ENCODE measurements around the gene CPEB4. TPM values are rescaled to one million over a fixed set of nuclear protein-coding genes. Genes with fewer than 3 reads are reported as not detected.
A peak's percentile ranks its signal among the peaks of the same experiment; 100 is the strongest.

The CPEB4 gene
- total RNA-seq, 2 donors from 2014 or later, result 54.7 to 65.6 TPM

DNA sequence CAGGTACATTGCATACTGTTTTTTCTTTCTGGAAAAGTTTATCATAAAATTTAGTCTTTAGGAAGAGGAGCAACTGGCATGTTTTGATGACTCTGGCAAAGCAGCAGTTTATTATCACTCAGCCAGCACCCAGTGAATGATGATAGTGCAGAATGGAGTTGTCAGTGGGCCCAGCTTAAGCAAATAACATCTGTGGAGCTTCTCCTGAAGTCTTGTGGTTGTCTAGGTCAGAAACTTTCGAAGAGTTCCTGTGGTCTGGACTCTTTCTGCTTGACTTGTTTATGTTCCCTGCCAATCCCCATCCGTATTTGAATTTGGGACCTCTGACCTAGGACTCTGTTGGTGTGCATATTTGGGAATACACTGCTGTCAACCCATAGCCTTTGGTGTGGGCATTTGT, 62.7 kb downstream of the CPEB4 start:
- Histone ChIP-seq H3K27ac (no peak overlapping the region), H3K27me3 (replicated peaks; ENCODE audit: insufficient read depth) (no peaks in the 10 kb centered on the region), H3K4me3 (no peak overlapping the region), H3K9me3 (no peaks in the 10 kb centered on the region), H3K4me1 (ENCODE audit: control insufficient read depth in 1 of 2, low read depth in 2 of 2) (no peaks in the 10 kb centered on the region), H3K36me3 (peaks cover 60% of the 10 kb centered on the region)
- TF ChIP-seq, protein P1, sequence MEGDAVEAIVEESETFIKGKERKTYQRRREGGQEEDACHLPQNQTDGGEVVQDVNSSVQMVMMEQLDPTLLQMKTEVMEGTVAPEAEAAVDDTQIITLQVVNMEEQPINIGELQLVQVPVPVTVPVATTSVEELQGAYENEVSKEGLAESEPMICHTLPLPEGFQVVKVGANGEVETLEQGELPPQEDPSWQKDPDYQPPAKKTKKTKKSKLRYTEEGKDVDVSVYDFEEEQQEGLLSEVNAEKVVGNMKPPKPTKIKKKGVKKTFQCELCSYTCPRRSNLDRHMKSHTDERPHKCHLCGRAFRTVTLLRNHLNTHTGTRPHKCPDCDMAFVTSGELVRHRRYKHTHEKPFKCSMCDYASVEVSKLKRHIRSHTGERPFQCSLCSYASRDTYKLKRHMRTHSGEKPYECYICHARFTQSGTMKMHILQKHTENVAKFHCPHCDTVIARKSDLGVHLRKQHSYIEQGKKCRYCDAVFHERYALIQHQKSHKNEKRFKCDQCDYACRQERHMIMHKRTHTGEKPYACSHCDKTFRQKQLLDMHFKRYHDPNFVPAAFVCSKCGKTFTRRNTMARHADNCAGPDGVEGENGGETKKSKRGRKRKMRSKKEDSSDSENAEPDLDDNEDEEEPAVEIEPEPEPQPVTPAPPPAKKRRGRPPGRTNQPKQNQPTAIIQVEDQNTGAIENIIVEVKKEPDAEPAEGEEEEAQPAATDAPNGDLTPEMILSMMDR (IDR thresholded peaks at IDR 0.05), result no peak
- no peak for DNase-seq (ENCODE audit: low spot score)
- ATAC-seq (ENCODE audit: insufficient number of reproducible peaks, low FRiP score, low read depth), result no peak

DNA sequence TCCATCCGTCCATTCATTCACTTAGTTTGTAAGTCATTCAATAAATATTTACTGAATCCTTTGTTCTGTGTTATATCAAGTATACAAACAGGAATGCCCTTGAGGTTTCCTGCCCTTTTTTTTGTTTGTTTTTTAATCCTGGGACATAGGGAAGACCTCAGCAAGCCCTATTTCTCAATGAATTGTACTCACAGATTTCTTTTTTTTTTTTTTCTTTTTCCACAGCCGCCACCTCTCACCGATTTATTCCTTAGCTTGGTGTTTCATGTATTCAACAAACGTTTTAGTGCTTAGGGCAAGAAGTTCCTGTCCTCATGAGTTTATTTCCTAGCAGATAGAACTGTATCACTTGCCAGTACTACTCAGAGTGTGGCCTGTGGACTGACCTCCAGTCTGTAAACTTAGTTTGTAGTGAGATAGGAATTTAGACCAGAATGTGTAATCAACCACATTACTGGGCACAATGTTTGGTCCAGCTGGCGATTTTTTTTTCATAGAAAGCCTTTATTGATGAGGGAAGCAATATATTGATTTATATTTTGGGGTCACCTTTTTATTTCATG, 65.5 kb downstream of the CPEB4 start:
- no peaks in the 10 kb centered on the region for H3K4me1 ChIP-seq (ENCODE audit: control insufficient read depth in 1 of 2, low read depth in 2 of 2)
- no peaks in the 10 kb centered on the region for H3K9me3 ChIP-seq
- H3K36me3 ChIP-seq, result peaks cover 56% of the 10 kb centered on the region
- no peak overlapping the region for H3K4me3 ChIP-seq
- TF ChIP-seq, protein P1 (IDR thresholded peaks at IDR 0.05), result no peak
- DNase-seq (ENCODE audit: low spot score), result no peak
- ATAC-seq (ENCODE audit: insufficient number of reproducible peaks, low FRiP score, low read depth), result no peak
- no peaks in the 10 kb centered on the region for H3K27me3 ChIP-seq (replicated peaks; ENCODE audit: insufficient read depth)
- H3K27ac ChIP-seq, result no peak overlapping the region

DNA sequence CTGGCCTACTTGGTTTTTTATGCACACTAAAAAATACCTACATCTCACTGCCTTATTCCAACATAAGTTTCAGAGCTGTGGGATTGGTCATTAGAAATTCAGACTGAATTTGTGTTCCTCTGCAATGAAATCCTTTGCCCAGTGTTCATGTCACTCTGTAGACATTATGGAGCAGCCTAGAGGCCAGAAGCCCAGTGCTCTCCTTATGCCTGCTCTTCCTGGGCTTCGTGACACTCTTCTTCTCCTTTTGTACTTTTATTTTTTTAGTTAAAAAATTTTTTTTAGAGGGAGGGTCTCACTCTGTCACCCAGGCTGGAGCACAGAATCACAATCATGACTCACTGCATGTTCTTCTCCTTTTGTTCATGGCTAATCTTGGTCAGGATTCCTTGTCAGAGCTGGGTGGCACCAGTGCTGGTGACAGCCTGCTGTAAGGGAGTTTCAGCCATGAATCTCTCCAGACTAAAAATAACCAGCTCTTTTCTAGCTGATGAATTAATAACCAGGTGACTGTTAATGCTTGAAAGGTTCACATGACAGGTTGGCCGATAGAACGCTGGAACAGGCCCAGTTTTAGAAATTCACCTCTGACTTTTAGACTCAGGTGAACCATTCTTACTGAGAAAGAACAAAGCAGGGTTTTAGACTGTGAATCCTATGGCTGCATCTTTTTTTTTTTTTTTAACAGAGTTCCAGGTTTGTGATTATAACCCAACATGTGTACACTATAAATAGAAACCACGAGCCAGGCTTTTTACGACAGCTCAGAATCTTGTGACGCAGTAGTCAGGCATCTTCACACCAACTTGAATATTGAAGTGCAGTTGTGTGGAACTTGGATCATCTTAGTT, 66.7 kb downstream of the CPEB4 start:
- Histone ChIP-seq H3K36me3 (peaks cover 54% of the 10 kb centered on the region), H3K4me3 (no peak overlapping the region), H3K4me1 (ENCODE audit: control insufficient read depth in 1 of 2, low read depth in 2 of 2) (no peaks in the 10 kb centered on the region), H3K27me3 (replicated peaks; ENCODE audit: insufficient read depth) (no peaks in the 10 kb centered on the region), H3K27ac (no peak overlapping the region), H3K9me3 (no peaks in the 10 kb centered on the region)
- TF ChIP-seq, protein P1 (IDR thresholded peaks at IDR 0.05), result no peak
- peak; percentile 36 for ATAC-seq (ENCODE audit: insufficient number of reproducible peaks, low FRiP score, low read depth)
- DNase-seq (ENCODE audit: low spot score), result no peak

DNA sequence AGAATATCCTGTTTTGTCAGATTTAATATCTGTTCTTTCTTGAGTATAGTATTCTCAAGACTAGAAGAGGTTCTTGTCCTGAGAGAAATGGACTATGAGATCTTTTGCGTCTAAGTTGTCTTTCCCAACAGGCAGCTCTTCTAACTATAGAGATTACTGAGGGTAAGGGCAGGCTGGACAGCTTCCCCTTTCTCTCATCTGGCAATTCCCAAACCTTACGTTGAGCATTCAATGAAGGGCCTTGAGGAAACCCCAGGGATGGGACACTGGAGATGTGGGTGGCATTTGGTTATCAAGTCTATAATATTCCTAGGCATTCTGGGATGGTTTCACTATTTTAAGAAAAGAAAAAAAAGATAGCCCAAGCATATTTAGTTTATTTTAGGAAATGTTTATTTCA, 72.8 kb downstream of the CPEB4 start:
- H3K27me3 ChIP-seq (replicated peaks; ENCODE audit: insufficient read depth), result no peaks in the 10 kb centered on the region
- DNase-seq (ENCODE audit: low spot score) (no peak), ATAC-seq (ENCODE audit: insufficient number of reproducible peaks, low FRiP score, low read depth) (no peak)
- no peaks in the 10 kb centered on the region for H3K9me3 ChIP-seq
- no peak overlapping the region for H3K4me3 ChIP-seq
- no peaks in the 10 kb centered on the region for H3K4me1 ChIP-seq (ENCODE audit: control insufficient read depth in 1 of 2, low read depth in 2 of 2)
- TF ChIP-seq, protein P1 (IDR thresholded peaks at IDR 0.05), result no peak
- no peak overlapping the region for H3K27ac ChIP-seq
- peaks cover 12% of the 10 kb centered on the region for H3K36me3 ChIP-seq

DNA sequence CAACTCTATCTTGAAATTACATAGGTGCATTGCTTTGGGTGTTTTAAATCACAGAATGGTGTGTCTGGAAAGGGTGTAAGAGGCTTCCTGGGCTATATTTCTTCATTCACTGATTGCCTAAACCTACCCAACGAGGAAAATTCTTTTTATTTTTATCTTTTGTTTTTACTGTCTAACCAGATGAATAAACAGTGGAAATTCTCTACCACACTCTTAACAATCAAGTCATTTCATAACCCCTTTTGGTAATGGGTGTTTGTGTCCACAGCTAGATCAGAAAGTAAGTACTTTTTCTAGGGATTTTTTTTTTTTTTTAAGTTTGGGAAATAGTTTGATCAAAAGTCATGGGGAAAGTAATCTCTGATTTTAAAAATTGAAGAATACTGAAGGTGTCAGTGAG, 73.3 kb downstream of the CPEB4 start:
- Histone ChIP-seq H3K36me3 (peaks cover 10% of the 10 kb centered on the region), H3K27ac (no peak overlapping the region), H3K9me3 (no peaks in the 10 kb centered on the region), H3K4me1 (ENCODE audit: control insufficient read depth in 1 of 2, low read depth in 2 of 2) (no peaks in the 10 kb centered on the region), H3K27me3 (replicated peaks; ENCODE audit: insufficient read depth) (no peaks in the 10 kb centered on the region), H3K4me3 (no peak overlapping the region)
- TF ChIP-seq, protein P1 (IDR thresholded peaks at IDR 0.05), result no peak
- DNase-seq (ENCODE audit: low spot score), result no peak
- no peak for ATAC-seq (ENCODE audit: insufficient number of reproducible peaks, low FRiP score, low read depth)
